Upper lobe of right lung (tissue), 1 donor: Measurements from ENCODE around the gene LHX3. TPM values are rescaled to one million over a fixed set of nuclear protein-coding genes. Genes with fewer than 3 reads are reported as not detected.

Experiments
- ATAC-seq: fragments of 200-7000 bp; cut with Tn5 transposase; one replicate; pipeline ENCODE4 v1.9.1; 2020; ENCODE audit warnings: mild to moderate bottlenecking, moderate library complexity
- DNase-seq: peaks from one replicate; pipeline ENCODE4 v3.0.0-alpha.2; 2020
- H3K27ac ChIP-seq: fragments of 200-600 bp; one replicate; pipeline ENCODE4 v1.8.0; 2022
- H3K27me3 ChIP-seq: fragments of 200-600 bp; one replicate; pipeline ENCODE4 v1.8.0; 2022; ENCODE audit warnings: mild to moderate bottlenecking
- H3K36me3 ChIP-seq: fragments of 200-600 bp; one replicate; pipeline ENCODE4 v1.8.0; 2022
- H3K4me1 ChIP-seq: fragments of 200-600 bp; one replicate; pipeline ENCODE4 v1.8.0; 2022
- H3K4me3 ChIP-seq: fragments of 200-600 bp; one replicate; pipeline ENCODE4 v1.8.0; 2022; ENCODE audit warnings: mild to moderate bottlenecking
- H3K9me3 ChIP-seq: fragments of 200-600 bp; one replicate; pipeline ENCODE4 v1.8.0; 2022
- CTCF ChIP-seq: fragments of 200-600 bp; IDR thresholded peaks from one replicate; pipeline ENCODE4 v1.8.0; 2022; ENCODE audit warnings: antibody characterized with exemption
- intact Hi-C: fragments of 100-400 bp; cut with DNase I; formaldehyde crosslinking; loops from one replicate; pipeline ENCODE4 v1.11.0; 2022
- total RNA-seq: library from RNA; stranded (reverse); fragmentation: NEBNext Ultra II Directional; extraction: Animal tissue kit (Norgen Biotek cat#: 25700); gene quantifications from one replicate; pipeline ENCODE4 v1.2.1, GENCODE V29; 2021
- donor health status: DM: no; HTN: yes; CAD: no; lungs with severe emphysema.

LHX3 gene
- total RNA-seq, 1 donor from 2014 or later: not detected

GRCh38 chr9:136250676-136251075, 45.7 kb upstream of the LHX3 start:
- no peaks in the 10 kb centered on the region for H3K36me3 ChIP-seq
- H3K27ac ChIP-seq: no peak overlapping the region
- peaks cover 8% of the 10 kb centered on the region for H3K27me3 ChIP-seq
- no peak for ATAC-seq
- intact Hi-C loops: no loop called here
- no peak for TF ChIP-seq CTCF
- H3K4me3 ChIP-seq: no peak overlapping the region
- H3K4me1 ChIP-seq: no peaks in the 10 kb centered on the region
- no peak for DNase-seq
- no peaks in the 10 kb centered on the region for H3K9me3 ChIP-seq

- no peak for DNase-seq
- H3K36me3 ChIP-seq: no peaks in the 10 kb centered on the region
- H3K4me1 ChIP-seq: peaks cover 1% of the 10 kb centered on the region
- H3K4me3 ChIP-seq: no peak overlapping the region
- TF ChIP-seq CTCF: no peak
- H3K27ac ChIP-seq: no peak overlapping the region
- ATAC-seq: no peak
- H3K27me3 ChIP-seq: peaks cover 8% of the 10 kb centered on the region
- no peaks in the 10 kb centered on the region for H3K9me3 ChIP-seq
- intact Hi-C loops: no loop called here
Measured at GRCh38 chr9:136249877-136250559, 45.1 kb upstream of the LHX3 start.

- Histone ChIP-seq H3K27ac (no peak overlapping the region), H3K36me3 (no peaks in the 10 kb centered on the region), H3K4me3 (no peak overlapping the region), H3K9me3 (no peaks in the 10 kb centered on the region), H3K4me1 (peaks cover 10% of the 10 kb centered on the region), H3K27me3 (peaks cover 8% of the 10 kb centered on the region)
- DNase-seq: no peak
- TF ChIP-seq CTCF: no peak
- ATAC-seq: no peak
- intact Hi-C loops: no loop called here
Measured at GRCh38 chr9:136248951-136249876, 44.3 kb upstream of the LHX3 start.

GRCh38 chr9:136247947-136248637, 43.2 kb upstream of the LHX3 start:
- Histone ChIP-seq H3K4me1 (peaks cover 21% of the 10 kb centered on the region), H3K27ac (no peak overlapping the region), H3K36me3 (no peaks in the 10 kb centered on the region), H3K4me3 (no peak overlapping the region), H3K27me3 (peaks cover under 1% of the 10 kb centered on the region), H3K9me3 (no peaks in the 10 kb centered on the region)
- DNase-seq (no peak), ATAC-seq (no peak)
- TF ChIP-seq CTCF: no peak
- intact Hi-C loops: no loop called here

- no peak for ATAC-seq
- no peak overlapping the region for H3K27ac ChIP-seq
- no peaks in the 10 kb centered on the region for H3K36me3 ChIP-seq
- no peaks in the 10 kb centered on the region for H3K27me3 ChIP-seq
- no peak for DNase-seq
- H3K9me3 ChIP-seq: no peaks in the 10 kb centered on the region
- intact Hi-C loops: no loop called here
- H3K4me3 ChIP-seq: no peak overlapping the region
- TF ChIP-seq CTCF: no peak
- H3K4me1 ChIP-seq: peaks cover 22% of the 10 kb centered on the region
Measured at GRCh38 chr9:136247551-136247916, 42.6 kb upstream of the LHX3 start.
